Ishikawa (cell line): Measurements from ENCODE around the gene ULK4.

Experiments
- CEBPB ChIP-seq: IDR thresholded peaks from 2 replicates; pipeline ENCODE4 v1.6.1; 2012
- CREB1 ChIP-seq: IDR thresholded peaks from 2 replicates; pipeline ENCODE4 v1.6.1; 2012; ENCODE audit warnings: low read depth
- EP300 ChIP-seq: IDR thresholded peaks from 2 replicates; pipeline ENCODE4 v1.6.1; 2012; ENCODE audit warnings: borderline replicate concordance
- FOXM1 ChIP-seq: IDR thresholded peaks from 2 replicates; pipeline ENCODE4 v1.6.1; 2012; ENCODE audit warnings: low read depth, borderline replicate concordance
- NFIC ChIP-seq: IDR thresholded peaks from 2 replicates; pipeline ENCODE4 v1.6.1; 2012
- RAD21 ChIP-seq: IDR thresholded peaks from 2 replicates; pipeline ENCODE4 v1.6.1; 2012; ENCODE audit warnings: low read depth
- TCF12 ChIP-seq: IDR thresholded peaks from 2 replicates; pipeline ENCODE4 v1.6.1; 2012; ENCODE audit warnings: low read depth
- TEAD4 ChIP-seq: IDR thresholded peaks from 2 replicates; pipeline ENCODE4 v1.6.1; 2012
- YY1 ChIP-seq: IDR thresholded peaks from 2 replicates; pipeline ENCODE4 v1.6.1; 2012; ENCODE audit warnings: low read depth
- TF ChIP-seq, protein P1 (sequence below): IDR thresholded peaks from 2 replicates; pipeline ENCODE4 v1.6.1; 2012; ENCODE audit warnings: low read depth, mild to moderate bottlenecking
- TF ChIP-seq, protein P2 (sequence below): IDR thresholded peaks from 2 replicates; pipeline ENCODE4 v1.6.1; 2012
- TF ChIP-seq, protein P3 (sequence below): IDR thresholded peaks from 2 replicates; pipeline ENCODE4 v1.6.1; 2012

DNA sequence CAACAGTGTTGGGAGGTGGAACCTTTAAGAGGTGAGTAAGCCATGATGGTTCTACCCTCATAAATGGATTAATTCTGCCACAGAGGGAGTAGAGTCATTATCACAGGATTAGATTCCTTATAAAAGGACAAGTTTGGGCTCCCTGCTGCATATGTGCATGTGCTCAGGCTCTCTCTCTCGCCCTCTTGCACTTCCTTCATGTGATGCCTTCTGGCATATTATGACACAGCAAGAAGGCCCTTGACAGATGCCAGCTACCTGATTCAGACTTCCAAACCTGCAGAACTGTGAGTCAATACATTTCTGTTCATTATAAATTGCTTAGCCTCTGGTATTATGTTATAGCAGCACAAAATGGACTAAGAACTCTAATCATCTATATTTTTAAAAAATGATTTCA, 557.3 kb downstream of the ULK4 start:
- TF ChIP-seq RAD21 (no peak), CREB1 (no peak), FOXM1 (no peak), EP300 (no peak), NFIC (no peak), YY1 (no peak), CEBPB (no peak), TCF12 (no peak), TEAD4 (no peak)
- TF ChIP-seq, protein P1, sequence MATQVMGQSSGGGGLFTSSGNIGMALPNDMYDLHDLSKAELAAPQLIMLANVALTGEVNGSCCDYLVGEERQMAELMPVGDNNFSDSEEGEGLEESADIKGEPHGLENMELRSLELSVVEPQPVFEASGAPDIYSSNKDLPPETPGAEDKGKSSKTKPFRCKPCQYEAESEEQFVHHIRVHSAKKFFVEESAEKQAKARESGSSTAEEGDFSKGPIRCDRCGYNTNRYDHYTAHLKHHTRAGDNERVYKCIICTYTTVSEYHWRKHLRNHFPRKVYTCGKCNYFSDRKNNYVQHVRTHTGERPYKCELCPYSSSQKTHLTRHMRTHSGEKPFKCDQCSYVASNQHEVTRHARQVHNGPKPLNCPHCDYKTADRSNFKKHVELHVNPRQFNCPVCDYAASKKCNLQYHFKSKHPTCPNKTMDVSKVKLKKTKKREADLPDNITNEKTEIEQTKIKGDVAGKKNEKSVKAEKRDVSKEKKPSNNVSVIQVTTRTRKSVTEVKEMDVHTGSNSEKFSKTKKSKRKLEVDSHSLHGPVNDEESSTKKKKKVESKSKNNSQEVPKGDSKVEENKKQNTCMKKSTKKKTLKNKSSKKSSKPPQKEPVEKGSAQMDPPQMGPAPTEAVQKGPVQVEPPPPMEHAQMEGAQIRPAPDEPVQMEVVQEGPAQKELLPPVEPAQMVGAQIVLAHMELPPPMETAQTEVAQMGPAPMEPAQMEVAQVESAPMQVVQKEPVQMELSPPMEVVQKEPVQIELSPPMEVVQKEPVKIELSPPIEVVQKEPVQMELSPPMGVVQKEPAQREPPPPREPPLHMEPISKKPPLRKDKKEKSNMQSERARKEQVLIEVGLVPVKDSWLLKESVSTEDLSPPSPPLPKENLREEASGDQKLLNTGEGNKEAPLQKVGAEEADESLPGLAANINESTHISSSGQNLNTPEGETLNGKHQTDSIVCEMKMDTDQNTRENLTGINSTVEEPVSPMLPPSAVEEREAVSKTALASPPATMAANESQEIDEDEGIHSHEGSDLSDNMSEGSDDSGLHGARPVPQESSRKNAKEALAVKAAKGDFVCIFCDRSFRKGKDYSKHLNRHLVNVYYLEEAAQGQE = no peak
- TF ChIP-seq, protein P2, sequence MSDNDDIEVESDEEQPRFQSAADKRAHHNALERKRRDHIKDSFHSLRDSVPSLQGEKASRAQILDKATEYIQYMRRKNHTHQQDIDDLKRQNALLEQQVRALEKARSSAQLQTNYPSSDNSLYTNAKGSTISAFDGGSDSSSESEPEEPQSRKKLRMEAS = no peak
- TF ChIP-seq, protein P3, sequence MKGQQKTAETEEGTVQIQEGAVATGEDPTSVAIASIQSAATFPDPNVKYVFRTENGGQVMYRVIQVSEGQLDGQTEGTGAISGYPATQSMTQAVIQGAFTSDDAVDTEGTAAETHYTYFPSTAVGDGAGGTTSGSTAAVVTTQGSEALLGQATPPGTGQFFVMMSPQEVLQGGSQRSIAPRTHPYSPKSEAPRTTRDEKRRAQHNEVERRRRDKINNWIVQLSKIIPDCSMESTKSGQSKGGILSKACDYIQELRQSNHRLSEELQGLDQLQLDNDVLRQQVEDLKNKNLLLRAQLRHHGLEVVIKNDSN = no peak
